ENCODE measurements around the gene B4GALNT4.
A peak's percentile ranks its signal among the peaks of the same experiment; 100 is the strongest.
"Not testable (repeated sequence)": the region's sequence is repeated elsewhere in the genome, so short reads cannot be mapped to it uniquely, and the experiment has no call there.

B4GALNT4 gene

GRCh38 chr11:334264-334994 lies 34.9 kb upstream of the B4GALNT4 start:
- DNase-seq (ENCODE audit: low read depth in 2 of 2): no peak

- no peak for DNase-seq (ENCODE audit: low read depth in 2 of 2)
These were observed 33.3 kb upstream of the B4GALNT4 start for GRCh38 chr11:335779-336658.

- no peak for DNase-seq (ENCODE audit: low read depth in 2 of 2)
These were observed 32.6 kb upstream of the B4GALNT4 start for GRCh38 chr11:336659-337198.

GRCh38 chr11:337711-338110 lies 31.6 kb upstream of the B4GALNT4 start:
- DNase-seq (ENCODE audit: low read depth in 2 of 2): no peak

- no peak for DNase-seq (ENCODE audit: low read depth in 2 of 2)
These were observed 29.3 kb upstream of the B4GALNT4 start for GRCh38 chr11:339963-340362.

- no peak for DNase-seq (ENCODE audit: low read depth in 2 of 2)
These were observed 28.5 kb upstream of the B4GALNT4 start for GRCh38 chr11:340539-341512.

- no peak for DNase-seq (ENCODE audit: low read depth in 2 of 2)
These were observed 27.0 kb upstream of the B4GALNT4 start for GRCh38 chr11:342328-342727.

- DNase-seq (ENCODE audit: low read depth in 2 of 2): no peak
These were observed 24.3 kb upstream of the B4GALNT4 start for GRCh38 chr11:344836-345578.

GRCh38 chr11:346529-346928 lies 22.8 kb upstream of the B4GALNT4 start:
- no peak for DNase-seq (ENCODE audit: low read depth in 2 of 2)

GRCh38 chr11:349270-349954 lies 19.9 kb upstream of the B4GALNT4 start:
- not testable (repeated sequence) for DNase-seq (ENCODE audit: low read depth in 2 of 2)

GRCh38 chr11:350033-350722 lies 19.1 kb upstream of the B4GALNT4 start:
- DNase-seq (ENCODE audit: low read depth in 2 of 2): not testable (repeated sequence)

- no peak for DNase-seq (ENCODE audit: low read depth in 2 of 2)
These were observed 18.5 kb upstream of the B4GALNT4 start for GRCh38 chr11:350723-351255.

GRCh38 chr11:351411-351810 lies 17.9 kb upstream of the B4GALNT4 start:
- no peak for DNase-seq (ENCODE audit: low read depth in 2 of 2)

GRCh38 chr11:352456-353031 lies 16.8 kb upstream of the B4GALNT4 start:
- no peak for DNase-seq (ENCODE audit: low read depth in 2 of 2)

GRCh38 chr11:353179-353873 lies 16.0 kb upstream of the B4GALNT4 start:
- DNase-seq (ENCODE audit: low read depth in 2 of 2): peak; percentile 32 to 37

GRCh38 chr11:355581-356458 lies 13.5 kb upstream of the B4GALNT4 start:
- DNase-seq (ENCODE audit: low read depth in 2 of 2): peak; percentile 97 to 98

- no peak for DNase-seq (ENCODE audit: low read depth in 2 of 2)
These were observed 12.7 kb upstream of the B4GALNT4 start for GRCh38 chr11:356610-357009.

All from fibroblast of skin of left quadriceps (primary cell).